Measurements from ENCODE around the gene BET1. TPM values are rescaled to one million over a fixed set of nuclear protein-coding genes. Genes with fewer than 3 reads are reported as not detected.

BET1 gene
- total and polyA plus RNA-seq, 2 experiments from 2014 or later, result 45.5 to 50.7 TPM

- H3K4me1 ChIP-seq (ENCODE audit: insufficient read depth), result no peaks in the 10 kb centered on the region
- no peak for TF ChIP-seq EZH2 (IDR thresholded peaks at IDR 0.05; ENCODE audit: borderline replicate concordance)
- TF ChIP-seq CTCF (IDR thresholded peaks at IDR 0.05; ENCODE audit: poor library complexity), result no peak
- TF ChIP-seq EZH2phosphoT487 (IDR thresholded peaks at IDR 0.05; ENCODE audit: low read depth, severe bottlenecking, unreplicated experiment), result no peak
- no peaks in the 10 kb centered on the region for H3K9me2 ChIP-seq (replicated peaks; ENCODE audit: insufficient read depth)
- no peak overlapping the region for H3K4me2 ChIP-seq
- no peak overlapping the region for H3K4me3 ChIP-seq
- no peaks in the 10 kb centered on the region for H3K9me3 ChIP-seq (ENCODE audit: low read depth)
- no peaks in the 10 kb centered on the region for H4K20me1 ChIP-seq (ENCODE audit: insufficient read depth, poor library complexity, severe bottlenecking)
- WGBS (ENCODE audit: low lambda C conversion rate, missing lambda C conversion rate), result 88% methylated on average over 3 of the region's 3 CpGs
- no peak overlapping the region for H2AFZ ChIP-seq
- H3K27me3 ChIP-seq, result no peaks in the 10 kb centered on the region
- DNase-seq (ENCODE audit: low spot score), result no peak
- H3K27ac ChIP-seq, result no peak overlapping the region
- no peaks in the 10 kb centered on the region for H3K79me2 ChIP-seq
- H3K36me3 ChIP-seq (replicated peaks; ENCODE audit: insufficient read depth, low read depth), result no peaks in the 10 kb centered on the region
These were observed 45.5 kb downstream of the BET1 start for GRCh38 chr7:93958651-93959050.

- Histone ChIP-seq H3K4me3 (no peak overlapping the region), H4K20me1 (ENCODE audit: insufficient read depth, poor library complexity, severe bottlenecking) (no peaks in the 10 kb centered on the region), H3K4me2 (no peak overlapping the region), H3K4me1 (ENCODE audit: insufficient read depth) (no peaks in the 10 kb centered on the region), H3K9me2 (replicated peaks; ENCODE audit: insufficient read depth) (no peaks in the 10 kb centered on the region), H3K27ac (no peak overlapping the region), H3K9me3 (ENCODE audit: low read depth) (no peaks in the 10 kb centered on the region), H3K79me2 (no peaks in the 10 kb centered on the region), H3K36me3 (replicated peaks; ENCODE audit: insufficient read depth, low read depth) (no peaks in the 10 kb centered on the region), H2AFZ (no peak overlapping the region), H3K27me3 (no peaks in the 10 kb centered on the region)
- no peak for DNase-seq (ENCODE audit: low spot score)
- TF ChIP-seq CTCF (IDR thresholded peaks at IDR 0.05; ENCODE audit: poor library complexity) (no peak), EZH2 (IDR thresholded peaks at IDR 0.05; ENCODE audit: borderline replicate concordance) (no peak), EZH2phosphoT487 (IDR thresholded peaks at IDR 0.05; ENCODE audit: low read depth, severe bottlenecking, unreplicated experiment) (no peak)
- 78% methylated on average over 3 of the region's 3 CpGs for WGBS (ENCODE audit: low lambda C conversion rate, missing lambda C conversion rate)
These were observed 45.9 kb downstream of the BET1 start for GRCh38 chr7:93958216-93958615.

- no peaks in the 10 kb centered on the region for H3K27me3 ChIP-seq
- no peaks in the 10 kb centered on the region for H3K79me2 ChIP-seq
- DNase-seq (ENCODE audit: low spot score), result no peak
- no peaks in the 10 kb centered on the region for H3K9me3 ChIP-seq (ENCODE audit: low read depth)
- H3K27ac ChIP-seq, result no peak overlapping the region
- no peak overlapping the region for H3K4me2 ChIP-seq
- H4K20me1 ChIP-seq (ENCODE audit: insufficient read depth, poor library complexity, severe bottlenecking), result no peaks in the 10 kb centered on the region
- no peaks in the 10 kb centered on the region for H3K4me1 ChIP-seq (ENCODE audit: insufficient read depth)
- H3K4me3 ChIP-seq, result no peak overlapping the region
- H3K9me2 ChIP-seq (replicated peaks; ENCODE audit: insufficient read depth), result no peaks in the 10 kb centered on the region
- H2AFZ ChIP-seq, result no peak overlapping the region
- 91% methylated on average over 1 of the region's 1 CpG for WGBS (ENCODE audit: low lambda C conversion rate, missing lambda C conversion rate)
- TF ChIP-seq EZH2phosphoT487 (IDR thresholded peaks at IDR 0.05; ENCODE audit: low read depth, severe bottlenecking, unreplicated experiment), result no peak
- no peak for TF ChIP-seq EZH2 (IDR thresholded peaks at IDR 0.05; ENCODE audit: borderline replicate concordance)
- no peak for TF ChIP-seq CTCF (IDR thresholded peaks at IDR 0.05; ENCODE audit: poor library complexity)
- no peaks in the 10 kb centered on the region for H3K36me3 ChIP-seq (replicated peaks; ENCODE audit: insufficient read depth, low read depth)
These were observed 46.4 kb downstream of the BET1 start for GRCh38 chr7:93957767-93958166.

GRCh38 chr7:93955304-93955703, 48.9 kb downstream of the BET1 start:
- no peak for DNase-seq (ENCODE audit: low spot score)
- H3K9me2 ChIP-seq (replicated peaks; ENCODE audit: insufficient read depth), result no peaks in the 10 kb centered on the region
- H3K27ac ChIP-seq, result no peak overlapping the region
- H3K4me1 ChIP-seq (ENCODE audit: insufficient read depth), result no peaks in the 10 kb centered on the region
- no peaks in the 10 kb centered on the region for H3K27me3 ChIP-seq
- no peaks in the 10 kb centered on the region for H4K20me1 ChIP-seq (ENCODE audit: insufficient read depth, poor library complexity, severe bottlenecking)
- H3K4me3 ChIP-seq, result no peak overlapping the region
- WGBS (ENCODE audit: low lambda C conversion rate, missing lambda C conversion rate), result 95% methylated on average over 2 of the region's 2 CpGs
- TF ChIP-seq EZH2 (IDR thresholded peaks at IDR 0.05; ENCODE audit: borderline replicate concordance) (no peak), EZH2phosphoT487 (IDR thresholded peaks at IDR 0.05; ENCODE audit: low read depth, severe bottlenecking, unreplicated experiment) (no peak), CTCF (IDR thresholded peaks at IDR 0.05; ENCODE audit: poor library complexity) (no peak)
- H3K9me3 ChIP-seq (ENCODE audit: low read depth), result no peaks in the 10 kb centered on the region
- no peaks in the 10 kb centered on the region for H3K36me3 ChIP-seq (replicated peaks; ENCODE audit: insufficient read depth, low read depth)
- H2AFZ ChIP-seq, result no peak overlapping the region
- H3K4me2 ChIP-seq, result no peak overlapping the region
- H3K79me2 ChIP-seq, result no peaks in the 10 kb centered on the region

Data from hepatocyte (in vitro differentiated cells).